GM04504 (cell line): ENCODE results near the gene SPEF1.

Experiments used
- DNase-seq: peaks from one replicate; pipeline ENCODE4 v3.0.0-alpha.2; 2012; ENCODE audit warnings: low read depth

Gene SPEF1

DNA sequence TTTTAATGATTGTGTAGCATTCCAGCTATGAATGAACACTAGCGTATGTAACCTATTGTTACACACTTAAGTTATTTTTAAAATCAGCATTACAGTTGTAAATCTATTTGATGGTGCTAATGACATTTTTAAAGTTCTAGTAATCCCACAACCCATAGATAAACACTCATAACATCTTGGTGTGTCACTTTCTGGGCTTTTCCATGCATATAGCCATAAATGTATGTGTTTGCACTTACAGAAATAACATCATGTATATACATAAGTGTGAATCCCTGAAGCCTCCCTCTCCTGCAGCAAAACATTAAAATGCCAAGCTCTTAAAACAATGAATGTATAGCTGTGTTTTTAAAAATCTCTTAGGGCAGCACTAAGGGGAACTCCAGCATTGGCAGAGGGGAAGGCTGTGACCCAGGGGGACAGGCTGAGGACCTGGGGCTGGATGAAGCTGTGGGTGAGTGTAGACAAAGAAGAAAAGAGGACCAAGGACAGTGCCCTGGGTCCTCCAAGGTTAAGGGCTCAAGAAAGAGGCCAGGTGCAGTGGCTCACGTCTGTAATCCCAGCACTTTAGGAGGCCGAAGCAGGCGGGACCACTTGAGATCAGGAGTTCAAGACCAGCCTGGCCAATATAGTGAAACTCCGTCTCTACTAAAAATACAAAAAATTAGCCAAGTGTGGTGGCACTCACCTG, 6.2 kb upstream of the SPEF1 start:
- no peak for DNase-seq

DNA sequence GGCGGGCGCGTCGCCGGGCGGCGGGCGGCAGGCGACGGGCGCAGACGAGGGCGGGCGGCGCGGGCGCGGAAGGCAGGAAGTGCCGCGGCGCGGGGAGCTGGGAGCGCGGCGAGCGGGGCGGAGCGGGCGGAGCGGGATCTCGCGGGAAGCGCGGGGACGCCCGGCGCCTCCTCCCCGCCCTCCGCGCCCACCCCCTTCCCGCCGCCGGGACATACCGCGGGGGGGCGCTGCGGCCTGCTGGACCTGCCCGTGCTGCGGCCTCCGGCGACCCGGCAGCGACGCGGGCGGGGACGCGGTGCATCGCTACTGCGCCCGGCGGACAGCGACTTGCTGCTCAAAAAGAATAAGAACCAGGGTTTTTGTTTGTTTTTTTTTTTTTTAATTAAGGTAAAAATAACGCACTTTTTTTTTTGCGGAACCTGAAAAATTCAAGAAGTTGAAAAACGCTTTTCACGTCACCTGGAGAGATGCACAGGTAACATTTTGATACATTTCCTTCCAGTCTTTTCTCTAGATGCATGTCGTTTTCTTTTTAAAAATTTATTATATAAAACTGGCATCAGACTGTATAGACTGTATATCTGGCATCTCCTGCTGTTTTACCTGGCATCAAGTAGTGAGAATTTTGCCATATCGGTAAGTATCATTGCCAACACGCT, 5.5 kb upstream of the SPEF1 start, which contains the start of gene CENPB:
Gene CENPB (minus strand): TSS at position 76 of the 659 bp plus-strand sequence. CDS start 257 bp downstream, outside the sequence.
- no peak for DNase-seq

DNA sequence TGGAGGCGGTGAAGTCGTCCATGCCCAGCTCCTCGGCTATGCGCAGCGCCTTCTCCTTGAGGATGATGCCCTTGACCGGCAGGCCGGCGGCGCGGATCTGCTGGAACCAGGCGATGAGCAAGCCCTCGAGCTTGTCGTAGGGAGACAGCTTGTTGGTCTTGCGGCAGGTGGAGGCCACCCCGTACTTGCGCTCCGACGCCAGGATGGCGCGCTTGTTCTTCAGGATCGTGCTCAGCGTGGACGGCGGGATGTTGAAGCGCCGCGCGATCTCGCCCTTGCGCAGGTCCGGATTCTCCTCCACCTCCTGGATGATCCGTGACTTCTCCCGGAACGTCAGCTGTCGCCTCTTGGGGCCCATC, 4.9 kb upstream of the SPEF1 start:
- no peak for DNase-seq

DNA sequence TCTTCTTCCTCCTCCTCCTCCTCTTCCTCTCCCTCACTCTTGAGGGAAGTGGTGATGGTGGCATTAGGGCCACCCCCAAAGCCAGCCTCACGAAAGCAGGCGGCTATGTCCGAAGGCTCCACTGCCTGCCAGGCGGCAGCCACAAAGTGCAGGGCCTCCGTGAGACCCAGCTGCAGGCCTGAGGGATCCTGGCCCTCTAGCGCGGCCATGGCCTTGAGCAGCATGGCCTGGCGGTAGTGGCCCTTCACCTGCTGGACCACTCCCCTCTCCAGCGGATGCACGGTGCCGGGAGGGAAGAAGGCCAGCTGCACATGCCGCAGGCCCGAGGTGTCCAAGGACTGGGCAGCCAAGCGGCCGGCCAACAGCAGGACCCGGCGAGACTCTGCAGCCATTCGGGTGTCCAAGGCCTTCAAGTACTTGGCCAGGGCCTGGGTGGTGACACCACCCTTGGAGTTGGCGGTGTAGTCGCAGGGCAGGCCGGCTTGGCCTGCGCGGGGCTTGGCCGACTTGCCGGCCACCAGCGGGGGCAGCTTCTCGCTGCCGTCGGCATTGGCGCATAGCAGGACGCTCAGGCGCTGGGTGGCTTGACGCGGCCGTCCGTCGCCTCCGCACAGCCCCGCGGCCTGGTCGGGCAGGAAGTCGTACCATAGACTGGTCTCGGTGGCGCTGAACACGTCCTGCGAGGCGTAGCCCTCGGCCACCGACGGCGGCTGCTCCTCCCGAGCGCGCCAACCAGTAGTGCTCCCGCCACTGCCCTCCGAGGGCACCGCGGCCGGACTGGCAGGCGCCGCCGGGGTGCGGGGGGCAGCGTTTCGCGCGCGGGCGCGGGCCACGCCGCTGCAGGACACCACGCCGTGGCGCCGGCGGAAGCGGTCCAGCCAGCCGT, 4.2 kb upstream of the SPEF1 start:
- DNase-seq = no peak

DNA sequence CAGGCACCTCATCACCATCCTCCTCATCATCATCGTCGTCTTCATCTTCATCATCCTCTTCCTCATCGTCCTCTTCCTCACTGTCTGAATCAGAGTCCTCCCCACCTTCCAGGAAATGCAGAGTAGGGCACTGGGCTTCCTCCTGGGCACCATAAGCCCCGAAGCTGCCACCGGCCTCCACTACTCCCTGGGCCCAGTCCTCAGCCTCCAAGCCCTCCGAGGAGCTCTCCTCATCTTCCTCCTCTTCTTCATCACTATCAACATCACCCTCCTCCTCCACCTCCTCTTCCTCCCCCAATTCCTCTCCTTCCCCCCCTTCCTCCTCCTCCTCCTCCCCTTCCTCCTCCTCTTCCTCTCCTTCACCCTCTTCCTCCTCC, 3.6 kb upstream of the SPEF1 start:
- no peak for DNase-seq

DNA sequence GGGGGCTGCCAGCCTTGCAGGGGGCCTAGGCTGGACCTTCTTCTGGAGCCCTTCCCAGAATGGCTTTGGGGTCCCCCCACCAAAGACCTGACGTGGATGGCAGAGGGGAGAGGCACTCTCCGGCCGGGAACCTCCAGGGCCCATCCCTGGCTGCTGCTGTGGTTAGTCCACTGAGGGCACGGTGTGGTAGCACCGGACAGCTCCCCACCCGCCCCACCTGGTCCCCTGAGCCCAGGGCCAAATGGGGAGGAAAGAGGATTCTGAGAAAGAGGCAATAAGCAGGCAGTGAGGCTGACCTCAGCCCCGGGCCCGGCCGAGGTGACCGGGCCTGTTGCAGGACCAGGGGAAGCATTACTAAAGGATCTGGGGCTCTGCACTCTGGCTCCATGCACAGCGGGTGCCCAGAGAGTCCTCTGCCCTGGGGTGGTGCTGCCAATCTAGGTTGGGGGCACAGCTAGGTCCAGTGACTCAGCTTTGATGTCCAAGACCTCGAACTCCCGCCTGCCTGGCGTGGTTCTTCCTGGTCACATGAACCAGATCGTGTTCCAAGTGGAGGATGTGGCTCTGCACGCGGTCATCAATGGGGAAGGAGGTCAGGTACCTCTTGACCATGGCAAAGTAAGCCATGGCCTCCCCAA, 3.1 kb upstream of the SPEF1 start:
- no peak for DNase-seq

DNA sequence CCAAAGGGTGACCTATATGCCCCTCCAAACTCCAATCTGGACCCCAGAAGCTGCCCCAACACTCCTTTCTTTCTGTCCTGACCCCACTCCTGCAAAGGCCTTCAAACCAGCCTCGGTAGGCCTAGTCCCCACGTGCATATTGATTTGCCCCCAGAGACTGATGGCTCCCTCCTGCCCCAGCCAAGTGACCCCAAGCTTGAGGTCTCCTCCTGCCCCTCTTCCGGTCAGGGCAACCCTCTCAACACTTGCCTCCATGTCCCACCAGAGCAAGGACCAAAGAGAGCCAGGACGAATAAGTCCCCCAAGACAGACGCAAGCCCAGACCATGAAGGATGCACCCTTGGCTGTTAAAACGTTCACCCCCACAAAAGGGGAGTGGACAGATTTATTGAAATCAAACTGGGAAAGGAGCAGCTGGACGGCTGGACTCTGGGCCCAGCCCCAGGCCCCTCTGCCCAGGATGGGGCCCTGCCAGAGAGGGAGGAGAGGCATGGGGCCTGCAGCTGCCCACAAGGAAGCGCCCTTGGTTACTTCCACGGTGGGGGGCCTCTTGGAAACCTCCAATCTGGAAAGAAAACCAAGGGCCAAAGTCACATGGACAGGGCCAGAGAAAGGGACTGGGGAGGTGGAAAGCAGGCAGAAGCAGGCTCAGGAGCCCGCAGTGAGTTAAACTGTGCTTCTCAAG, 2.4 kb upstream of the SPEF1 start:
- DNase-seq = no peak

DNA sequence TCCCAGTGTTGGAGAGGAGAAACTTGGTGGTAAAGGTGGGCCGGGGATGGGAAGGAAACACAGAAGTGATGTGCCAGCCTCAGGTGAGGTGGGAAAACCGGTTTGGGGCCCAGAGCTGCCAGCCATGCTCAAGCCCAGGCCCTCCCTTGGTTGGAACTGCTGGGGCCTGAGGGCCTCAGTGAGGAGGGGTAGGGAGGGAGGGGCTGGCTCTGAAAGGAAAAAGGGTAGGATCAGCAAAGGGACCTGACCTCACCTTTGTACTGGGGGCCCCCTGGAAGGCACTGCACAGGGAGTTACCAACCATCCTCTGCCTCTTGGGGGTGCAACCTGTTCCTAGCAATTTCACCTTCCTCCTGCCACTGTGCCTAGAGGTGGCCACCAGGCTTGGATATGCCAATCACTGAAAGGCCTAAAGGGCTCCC, 1.8 kb upstream of the SPEF1 start:
- DNase-seq = no peak

DNA sequence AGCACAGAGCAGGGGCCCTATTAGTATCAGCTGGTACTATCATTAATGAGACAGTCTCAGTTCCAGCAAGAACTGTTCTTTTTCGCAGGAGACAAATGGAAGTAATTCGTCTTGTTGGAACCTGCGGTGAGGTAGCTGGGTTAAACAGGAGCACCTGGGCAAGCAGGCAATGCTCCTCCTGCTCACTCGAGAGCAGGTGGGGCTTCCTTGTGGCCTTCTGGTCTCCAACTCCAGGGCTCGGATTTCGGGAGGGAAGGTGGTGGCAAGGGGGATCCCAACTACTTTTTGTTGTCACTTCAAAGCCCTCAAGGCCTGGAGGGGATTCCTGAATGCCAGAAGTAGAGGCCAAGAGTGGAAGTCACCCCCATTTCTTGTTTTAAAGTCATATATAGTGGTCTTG, 1.3 kb upstream of the SPEF1 start:
- DNase-seq = no peak

DNA sequence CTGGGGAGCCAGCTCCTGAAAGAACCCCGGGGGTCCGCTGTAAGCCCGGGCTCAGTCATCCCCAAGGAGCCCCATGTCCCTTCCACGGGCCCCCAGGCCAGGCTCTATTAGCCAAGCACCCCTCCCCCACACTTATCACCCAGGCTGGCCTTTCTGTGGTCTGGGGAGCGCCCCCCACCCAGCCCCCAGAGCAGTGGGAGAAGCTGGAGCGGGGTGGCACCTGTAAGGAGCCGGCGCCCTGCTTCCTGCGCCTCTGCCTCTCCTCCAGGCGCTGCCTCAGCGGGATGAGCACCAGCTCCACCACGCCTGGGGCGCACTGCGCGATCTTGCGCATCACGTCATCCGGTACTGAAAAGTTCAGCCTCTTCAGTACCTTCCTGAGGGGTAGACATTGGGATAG, 2.3 kb downstream of the SPEF1 start:
- DNase-seq = no peak

DNA sequence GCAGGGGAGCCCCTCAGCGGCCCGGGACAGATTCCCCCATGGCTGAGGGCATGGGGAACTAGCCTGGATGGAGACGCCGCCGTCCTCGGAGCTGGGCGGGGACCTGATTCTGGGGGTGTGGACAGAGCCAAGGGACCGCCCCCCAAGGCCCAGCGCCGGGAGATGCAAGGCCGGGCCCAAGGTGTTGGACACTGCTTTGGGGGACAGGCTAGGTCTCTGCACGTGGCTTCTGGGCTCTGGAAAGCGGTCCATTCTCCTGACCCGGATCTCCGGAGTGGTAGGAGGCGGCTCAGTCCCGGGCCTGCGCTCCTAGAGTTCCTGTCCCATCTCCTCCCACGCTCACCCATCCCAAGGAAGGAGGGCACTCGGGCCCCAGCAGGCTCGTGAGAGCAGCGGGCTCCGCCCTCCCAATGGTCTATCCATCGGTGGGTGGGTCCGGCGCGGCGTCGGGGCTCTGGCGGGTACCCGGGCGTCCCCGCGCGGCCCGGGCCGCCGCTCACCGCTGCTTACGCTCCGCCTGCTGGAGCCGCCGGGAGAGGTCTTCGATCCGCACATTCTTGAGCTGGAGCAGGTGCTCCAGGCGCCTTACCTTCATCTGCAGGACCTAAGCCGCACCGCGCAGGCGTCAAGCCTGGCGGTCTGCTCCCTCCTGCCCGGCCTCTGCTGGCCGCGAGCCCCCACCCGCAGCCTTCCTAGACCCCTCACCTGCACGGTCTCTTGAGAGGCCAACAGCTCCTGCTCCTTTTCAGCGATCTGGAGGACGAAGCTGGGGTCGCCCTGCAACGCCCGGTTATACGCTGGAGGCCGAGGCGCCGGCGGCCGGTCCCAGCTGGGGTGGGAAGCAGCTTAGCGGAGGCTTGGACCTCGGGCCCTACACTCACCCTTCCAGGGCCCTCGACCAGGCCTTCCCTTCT, 3.3 kb downstream of the SPEF1 start:
- no peak for DNase-seq

DNA sequence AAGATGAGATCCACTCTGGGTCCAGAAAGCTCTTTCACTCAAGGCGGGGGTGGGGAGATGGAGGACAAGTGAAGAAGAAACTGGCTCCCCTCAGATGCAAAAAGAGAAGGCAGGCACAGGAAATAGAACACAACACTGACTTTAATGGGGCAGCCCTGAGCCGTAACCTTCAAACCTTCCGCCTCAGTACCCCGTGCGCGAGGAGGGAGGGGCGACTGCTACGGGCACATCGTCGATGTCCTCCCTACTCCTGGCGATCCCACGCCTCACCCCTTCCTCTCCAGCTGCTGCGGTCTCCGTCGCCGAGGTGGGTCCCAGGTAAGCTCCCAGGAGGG, 3.9 kb downstream of the SPEF1 start:
- DNase-seq = no peak

DNA sequence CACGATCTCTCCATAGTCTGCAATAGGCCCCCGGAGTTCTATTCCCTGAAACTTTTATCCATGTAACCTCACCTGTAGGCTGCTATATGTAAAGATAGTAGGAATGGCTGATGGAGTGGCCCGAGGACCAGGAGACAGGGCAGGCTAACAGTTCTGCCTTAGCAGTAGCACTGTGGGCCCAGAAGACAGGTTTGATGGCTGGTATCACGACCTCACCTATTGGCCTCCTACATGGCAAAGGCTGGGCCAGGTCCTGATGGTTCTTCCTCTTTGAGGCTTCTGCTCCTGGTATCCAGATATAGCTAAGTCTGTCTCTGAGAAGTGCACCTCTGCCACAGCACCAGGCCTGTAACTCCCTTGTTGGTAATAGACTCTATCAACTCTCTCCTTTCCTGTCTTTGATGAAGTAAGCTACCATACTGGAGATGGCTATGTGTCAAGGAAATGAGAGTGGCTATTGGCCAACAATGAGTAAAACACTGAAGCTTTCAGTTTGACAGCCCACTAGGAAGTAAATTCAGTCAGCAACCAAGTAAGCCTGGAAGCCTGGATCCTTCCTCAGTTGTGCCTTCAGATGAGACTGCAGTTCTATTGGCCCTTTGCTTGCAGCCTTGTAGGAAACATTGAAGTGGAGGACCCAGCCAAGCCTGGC, 5.7 kb downstream of the SPEF1 start:
- no peak for DNase-seq

DNA sequence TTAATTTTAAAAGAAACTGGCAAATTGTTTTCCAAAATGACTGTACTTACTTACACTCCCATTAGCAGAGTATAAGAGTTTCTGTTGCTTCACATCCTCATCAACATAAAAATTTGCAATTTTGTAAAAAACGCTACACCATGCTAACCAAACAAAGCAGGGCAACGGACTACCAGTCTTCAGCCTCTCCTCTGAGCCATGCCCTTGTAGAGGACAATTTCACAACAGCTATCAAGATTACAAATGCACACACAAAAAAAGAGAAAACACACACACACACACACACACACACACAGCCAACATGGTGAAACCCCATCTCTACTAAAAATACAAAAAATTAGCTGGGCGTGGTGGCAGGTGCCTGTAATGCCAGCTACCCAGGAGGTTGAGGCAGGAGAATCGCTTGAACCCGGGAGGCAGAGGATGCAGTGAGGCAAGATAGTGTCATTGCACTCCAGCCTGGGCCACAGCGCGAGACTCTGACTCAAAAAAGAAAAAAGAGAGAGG, 9.6 kb downstream of the SPEF1 start:
- no peak for DNase-seq

DNA sequence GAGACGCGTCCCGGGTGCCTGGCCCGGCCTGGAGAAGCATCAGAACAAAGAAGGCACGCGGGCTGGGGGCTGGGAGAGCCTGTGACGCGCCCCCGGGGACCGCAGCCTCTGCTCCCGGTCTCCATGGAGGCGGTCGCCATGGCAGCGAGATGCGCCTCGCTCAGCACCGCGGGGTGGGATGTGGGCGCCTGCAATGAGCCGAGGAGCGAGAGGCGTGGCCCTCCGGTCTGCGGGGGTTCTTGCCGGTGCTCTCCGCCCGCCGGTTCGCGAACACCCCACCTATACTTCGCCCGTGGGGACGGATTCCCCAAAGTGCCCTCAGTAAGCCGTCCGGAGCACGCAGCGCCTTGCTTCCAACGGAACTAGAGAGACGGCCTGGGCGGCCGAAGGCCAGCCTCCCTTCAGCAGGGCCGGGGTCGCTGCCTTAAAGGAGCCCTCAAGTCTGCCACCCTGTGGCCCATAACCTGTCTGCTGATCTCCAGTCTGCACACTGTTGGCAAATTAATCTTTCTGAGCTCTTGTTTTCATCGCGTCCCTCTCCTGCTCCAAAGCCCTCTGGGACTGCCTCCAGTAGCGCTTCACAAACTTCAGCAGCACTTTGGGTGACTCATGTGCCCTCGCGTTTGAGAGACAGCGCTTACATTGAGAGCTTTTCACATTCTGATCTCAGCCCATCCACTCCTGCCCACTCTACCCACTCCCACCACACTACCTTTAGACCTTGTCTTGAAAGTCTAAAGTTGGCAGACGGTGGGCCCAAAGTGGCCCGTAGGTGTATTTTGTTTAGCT, 12.7 kb downstream of the SPEF1 start:
- peak; percentile 70 for DNase-seq

DNA sequence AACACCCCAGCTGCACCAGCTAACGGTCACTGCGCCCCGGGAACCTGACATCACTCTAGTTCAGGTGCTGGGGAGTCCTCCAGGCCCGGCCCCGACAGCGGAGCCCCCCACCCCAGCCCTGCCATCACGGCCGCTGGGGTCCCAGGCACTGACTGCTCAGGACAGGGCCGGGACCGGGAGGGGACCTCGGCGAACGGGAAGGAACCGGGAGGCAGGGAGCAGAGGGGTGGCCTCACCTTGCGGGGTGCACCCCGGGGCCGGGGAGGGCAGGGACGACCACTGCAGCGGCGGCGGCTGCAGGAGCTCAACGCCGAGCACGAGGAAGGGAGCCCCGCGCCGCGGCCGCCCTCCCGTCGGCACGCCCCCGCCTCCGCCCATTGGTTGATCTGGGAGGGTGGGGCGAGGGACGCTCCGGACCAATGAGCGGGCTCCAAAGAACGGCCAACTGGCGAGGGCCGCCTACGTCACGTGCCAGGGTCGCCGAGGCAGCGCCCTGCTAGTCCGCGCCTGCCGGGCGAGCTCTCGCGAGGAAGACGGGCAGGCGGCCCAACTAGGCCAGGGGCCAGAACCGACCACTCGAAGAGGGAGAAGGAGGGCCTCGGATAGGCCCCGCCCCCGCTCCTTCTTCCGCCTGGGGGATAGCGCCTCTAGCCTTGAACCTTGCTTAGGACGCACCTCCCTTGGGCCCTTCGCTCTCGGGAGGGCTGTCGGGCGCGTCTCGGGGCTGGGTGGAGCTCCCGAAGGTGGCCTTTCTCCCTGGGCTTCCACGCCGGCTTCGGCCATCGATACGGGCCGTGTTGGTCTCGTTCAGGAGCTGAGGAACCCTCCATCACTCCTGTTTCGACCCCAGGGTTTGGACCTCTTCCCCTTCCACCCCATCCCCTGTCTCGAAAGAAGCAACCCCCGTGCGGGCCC, 13.6 kb downstream of the SPEF1 start, which contains the start of gene ADISSP:
Gene ADISSP (minus strand): TSS at position 327 of the 915 bp plus-strand sequence. CDS start 7,653 bp downstream, outside the sequence.
- peak; percentile 96 for DNase-seq

DNA sequence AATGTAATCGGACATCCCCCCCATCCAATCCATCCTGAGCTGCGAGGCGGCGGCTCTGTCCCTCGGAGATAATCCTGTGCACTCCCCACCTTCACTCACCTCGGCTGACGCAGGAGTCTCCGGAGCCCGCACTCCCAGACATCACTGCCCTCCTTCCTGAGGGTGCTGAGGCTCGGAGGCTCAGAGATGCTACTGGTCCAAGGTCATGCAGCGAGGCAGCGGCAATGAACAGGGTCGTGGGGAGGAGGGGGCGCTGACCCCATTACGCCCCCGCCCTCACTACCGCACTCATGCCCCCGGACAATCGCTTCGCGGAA, 14.2 kb downstream of the SPEF1 start:
- no peak for DNase-seq

DNA sequence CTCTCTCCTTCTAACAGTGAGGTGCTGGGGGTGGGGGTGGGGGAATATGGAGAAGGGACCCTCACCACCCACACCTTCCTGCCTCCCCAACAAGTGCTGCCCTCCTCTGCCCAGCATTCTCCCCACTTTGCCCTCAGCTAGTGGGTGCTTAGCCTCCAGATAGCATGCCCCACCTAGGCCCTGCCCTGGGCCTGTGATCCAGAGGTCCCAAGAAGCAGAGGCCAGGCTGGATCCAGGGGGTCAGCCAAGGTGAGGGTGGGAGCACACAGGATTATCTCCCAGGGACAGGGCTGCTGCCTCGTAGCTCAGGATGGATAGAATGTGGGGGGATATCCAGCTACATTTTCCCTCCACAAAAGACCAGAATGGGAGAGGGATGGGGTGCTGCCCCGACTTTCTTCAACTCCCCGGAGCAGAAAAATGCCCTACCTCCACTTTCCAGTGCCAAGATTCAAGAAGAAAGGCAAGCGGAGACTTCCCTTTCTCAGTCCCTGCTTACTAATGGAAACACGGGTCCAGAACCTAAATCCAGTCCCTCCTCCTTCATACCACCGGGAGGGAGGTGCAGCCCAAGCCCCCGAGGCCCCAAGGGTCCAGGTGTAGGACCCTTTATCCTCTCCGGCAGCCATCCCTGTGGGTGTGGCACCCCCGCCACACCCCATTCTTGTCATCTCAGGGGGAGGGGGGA, 14.7 kb downstream of the SPEF1 start:
- DNase-seq = no peak
